Measurements from ENCODE around the gene IQCE. TPM values are rescaled to one million over a fixed set of nuclear protein-coding genes. Genes with fewer than 3 reads are reported as not detected.

The IQCE gene
- total RNA-seq, 1 experiment from 2014 or later = 44.8 TPM

- ChIA-PET CTCF (no interaction called here), POLR2A (interaction anchor here (0.6 kb wide), 1 partner anchor 134 kb away, joined by 3 read pairs; no protein-coding TSS in a partner anchor)
- Histone ChIP-seq H3K27me3 (ENCODE audit: control insufficient read depth, insufficient read depth, low read length) (no peaks in the 10 kb centered on the region), H3K27ac (ENCODE audit: low read length) (no peak overlapping the region), H3K36me3 (ENCODE audit: control insufficient read depth, insufficient read depth, low read length) (peaks cover 3% of the 10 kb centered on the region; the same call in 1 of the 2 replicates), H3K4me1 (ENCODE audit: control insufficient read depth, insufficient read depth, low read length) (peaks cover 23% of the 10 kb centered on the region), H3K9me3 (ENCODE audit: control insufficient read depth, insufficient read depth, low read depth, low read length) (no peaks in the 10 kb centered on the region), H3K4me3 (ENCODE audit: low read depth in 2 of 2, low read length in 2 of 2) (no peak overlapping the region)
- BruUV-seq (replicated peaks) = no TSS peak
- in situ Hi-C loops (cut with HindIII; ENCODE audit: low pct_unique_long_range_greater_than_20kb, low sequenced_read_pairs) = no loop called here
- no peak for ATAC-seq
- intact Hi-C loops (cut with micrococcal nuclease; ENCODE audit: unreplicated experiment) = no loop called here
- DNase-seq (ENCODE audit: low read depth, low spot score) = no peak
- TF ChIP-seq TCF7L2 (IDR thresholded peaks at IDR 0.05; ENCODE audit: low read depth, low read length) = no peak
- TF ChIP-seq CTCF (IDR thresholded peaks at IDR 0.05) = no peak
- no peak for TF ChIP-seq POLR2AphosphoS5 (IDR thresholded peaks at IDR 0.05; ENCODE audit: low read depth, low read length)
- no peak for TF ChIP-seq REST (IDR thresholded peaks at IDR 0.05; ENCODE audit: insufficient read depth in 1 of 2, low read depth in 2 of 2, low read length in 1 of 2)
- no peak for TF ChIP-seq SIN3A (IDR thresholded peaks at IDR 0.05; ENCODE audit: borderline replicate concordance, insufficient read depth, low read depth, low read length)
Measured at GRCh38 chr7:2659556-2660358, 101.0 kb downstream of the IQCE start.

- ATAC-seq (no peak), DNase-seq (ENCODE audit: low read depth, low spot score) (no peak)
- intact Hi-C loops (cut with micrococcal nuclease; ENCODE audit: unreplicated experiment) (no loop called here), in situ Hi-C loops (cut with HindIII; ENCODE audit: low pct_unique_long_range_greater_than_20kb, low sequenced_read_pairs) (no loop called here)
- H3K4me3 ChIP-seq (ENCODE audit: low read depth in 2 of 2, low read length in 2 of 2) = no peak overlapping the region
- H3K36me3 ChIP-seq (ENCODE audit: control insufficient read depth, insufficient read depth, low read length) = peaks cover 3% of the 10 kb centered on the region; the same call in 1 of the 2 replicates
- H3K27ac ChIP-seq (ENCODE audit: low read length) = no peak overlapping the region
- POLR2A ChIA-PET = interaction anchor here (0.6 kb wide), 1 partner anchor 135 kb away, joined by 3 read pairs; no protein-coding TSS in a partner anchor
- no peaks in the 10 kb centered on the region for H3K9me3 ChIP-seq (ENCODE audit: control insufficient read depth, insufficient read depth, low read depth, low read length)
- TF ChIP-seq CTCF (IDR thresholded peaks at IDR 0.05) (peak; percentile 85; the same call in 1 of the 2 replicates), TCF7L2 (IDR thresholded peaks at IDR 0.05; ENCODE audit: low read depth, low read length) (no peak), POLR2AphosphoS5 (IDR thresholded peaks at IDR 0.05; ENCODE audit: low read depth, low read length) (no peak), REST (IDR thresholded peaks at IDR 0.05; ENCODE audit: insufficient read depth in 1 of 2, low read depth in 2 of 2, low read length in 1 of 2) (no peak), SIN3A (IDR thresholded peaks at IDR 0.05; ENCODE audit: borderline replicate concordance, insufficient read depth, low read depth, low read length) (no peak)
- no TSS peak for BruUV-seq (replicated peaks)
- peaks cover 23% of the 10 kb centered on the region for H3K4me1 ChIP-seq (ENCODE audit: control insufficient read depth, insufficient read depth, low read length)
- no peaks in the 10 kb centered on the region for H3K27me3 ChIP-seq (ENCODE audit: control insufficient read depth, insufficient read depth, low read length)
- CTCF ChIA-PET = interaction anchor here (0.6 kb wide), 1 partner anchor 28 kb away, joined by 3 read pairs; no protein-coding TSS in a partner anchor
Measured at GRCh38 chr7:2660359-2661095, 101.7 kb downstream of the IQCE start.
